Measurements from ENCODE around the gene TSPAN9. TPM values are rescaled to one million over a fixed set of nuclear protein-coding genes. Genes with fewer than 3 reads are reported as not detected.
A peak's percentile ranks its signal among the peaks of the same experiment; 100 is the strongest.

The TSPAN9 gene
- total RNA-seq, 4 donors from 2014 or later, result 27.9 to 49.1 (median 42.0) TPM

DNA sequence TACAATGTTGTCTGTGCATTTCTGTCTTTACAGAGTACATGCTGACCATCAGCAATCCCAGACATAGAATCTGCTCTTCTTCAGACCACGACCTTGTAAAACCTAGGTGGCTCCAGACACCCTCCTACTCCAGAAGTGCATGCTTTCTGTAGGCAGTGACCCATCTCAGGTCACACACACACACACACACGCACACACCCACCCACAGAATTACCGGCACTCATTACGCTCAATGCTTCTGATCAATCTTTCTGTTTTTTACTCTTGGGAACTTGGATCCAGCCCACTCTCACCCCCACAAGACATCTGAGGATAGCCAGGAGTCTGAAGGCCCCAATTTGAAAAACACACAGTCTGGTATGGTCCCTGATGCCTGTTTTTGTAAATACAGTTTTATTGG is 7.5 kb upstream of the TSPAN9 start:
- no peak overlapping the region for H3K4me3 ChIP-seq (ENCODE audit: low read depth, poor library complexity, severe bottlenecking)
- 89 to 94% methylated on average over 4 of the region's 4 CpGs for WGBS, 2 donors
- intact Hi-C loops (cut with DNase I; ENCODE audit: low total_unique reads), result loop anchor here (5.0 kb wide), 1 partner anchor 133 kb away; no protein-coding TSS in a partner anchor
- DNase-seq (ENCODE audit: low spot score in 2 of 2), result no peak
- TF ChIP-seq, protein P1, sequence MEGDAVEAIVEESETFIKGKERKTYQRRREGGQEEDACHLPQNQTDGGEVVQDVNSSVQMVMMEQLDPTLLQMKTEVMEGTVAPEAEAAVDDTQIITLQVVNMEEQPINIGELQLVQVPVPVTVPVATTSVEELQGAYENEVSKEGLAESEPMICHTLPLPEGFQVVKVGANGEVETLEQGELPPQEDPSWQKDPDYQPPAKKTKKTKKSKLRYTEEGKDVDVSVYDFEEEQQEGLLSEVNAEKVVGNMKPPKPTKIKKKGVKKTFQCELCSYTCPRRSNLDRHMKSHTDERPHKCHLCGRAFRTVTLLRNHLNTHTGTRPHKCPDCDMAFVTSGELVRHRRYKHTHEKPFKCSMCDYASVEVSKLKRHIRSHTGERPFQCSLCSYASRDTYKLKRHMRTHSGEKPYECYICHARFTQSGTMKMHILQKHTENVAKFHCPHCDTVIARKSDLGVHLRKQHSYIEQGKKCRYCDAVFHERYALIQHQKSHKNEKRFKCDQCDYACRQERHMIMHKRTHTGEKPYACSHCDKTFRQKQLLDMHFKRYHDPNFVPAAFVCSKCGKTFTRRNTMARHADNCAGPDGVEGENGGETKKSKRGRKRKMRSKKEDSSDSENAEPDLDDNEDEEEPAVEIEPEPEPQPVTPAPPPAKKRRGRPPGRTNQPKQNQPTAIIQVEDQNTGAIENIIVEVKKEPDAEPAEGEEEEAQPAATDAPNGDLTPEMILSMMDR (IDR thresholded peaks at IDR 0.05), result no peak
- no peak for TF ChIP-seq POLR2A (IDR thresholded peaks at IDR 0.05)

DNA sequence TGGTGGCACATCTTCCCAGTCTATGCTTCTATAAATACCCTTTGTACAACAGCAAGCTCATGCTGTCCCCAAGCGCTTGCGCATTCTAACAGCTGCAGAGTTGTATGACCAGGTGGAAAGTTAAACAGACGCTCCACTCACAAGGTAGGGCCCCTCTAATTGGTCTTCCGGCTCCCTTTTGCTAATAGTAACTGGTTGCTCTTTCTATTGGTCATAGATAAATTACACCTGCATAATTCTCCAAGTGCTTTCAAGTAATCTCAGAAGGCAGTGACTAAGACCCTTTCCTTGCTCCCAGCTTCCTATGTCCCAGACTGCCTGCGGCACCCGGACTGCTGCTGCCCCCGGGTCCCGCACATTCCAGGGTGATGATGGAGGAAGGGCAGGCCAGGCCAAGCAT is 6.1 kb upstream of the TSPAN9 start:
- 96 to 99% methylated on average over 8 of the region's 8 CpGs for WGBS, 2 donors
- H3K4me3 ChIP-seq (ENCODE audit: low read depth, poor library complexity, severe bottlenecking), result no peak overlapping the region
- intact Hi-C loops (cut with DNase I; ENCODE audit: low total_unique reads), result loop anchor here (5.0 kb wide), 1 partner anchor 131 kb away; no protein-coding TSS in a partner anchor
- DNase-seq (ENCODE audit: low spot score in 2 of 2), result no peak
- TF ChIP-seq, protein P1 (IDR thresholded peaks at IDR 0.05), result no peak
- TF ChIP-seq POLR2A (IDR thresholded peaks at IDR 0.05), result no peak

DNA sequence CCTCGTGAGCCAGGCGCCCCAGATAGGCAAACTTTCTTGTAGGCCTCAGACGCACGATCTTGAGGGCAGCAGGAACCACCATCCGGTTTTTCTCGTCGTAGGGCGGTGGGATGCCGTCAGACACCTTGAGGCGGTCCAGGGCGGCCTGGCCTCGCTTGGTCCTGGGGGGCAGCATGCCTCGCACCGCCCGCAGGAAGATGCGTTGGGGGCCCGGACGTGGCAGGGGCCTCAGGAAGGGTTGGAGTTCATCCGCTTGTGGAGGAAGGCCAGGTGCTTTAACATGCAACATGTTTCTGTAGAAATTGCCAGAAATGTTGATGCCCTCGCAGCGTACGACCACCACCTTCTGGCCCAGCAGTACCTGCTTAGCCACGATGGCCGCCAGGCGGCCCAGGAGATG is 5.5 kb upstream of the TSPAN9 start:
- 94 to 95% methylated on average over 25 of the region's 25 CpGs for WGBS, 2 donors

DNA sequence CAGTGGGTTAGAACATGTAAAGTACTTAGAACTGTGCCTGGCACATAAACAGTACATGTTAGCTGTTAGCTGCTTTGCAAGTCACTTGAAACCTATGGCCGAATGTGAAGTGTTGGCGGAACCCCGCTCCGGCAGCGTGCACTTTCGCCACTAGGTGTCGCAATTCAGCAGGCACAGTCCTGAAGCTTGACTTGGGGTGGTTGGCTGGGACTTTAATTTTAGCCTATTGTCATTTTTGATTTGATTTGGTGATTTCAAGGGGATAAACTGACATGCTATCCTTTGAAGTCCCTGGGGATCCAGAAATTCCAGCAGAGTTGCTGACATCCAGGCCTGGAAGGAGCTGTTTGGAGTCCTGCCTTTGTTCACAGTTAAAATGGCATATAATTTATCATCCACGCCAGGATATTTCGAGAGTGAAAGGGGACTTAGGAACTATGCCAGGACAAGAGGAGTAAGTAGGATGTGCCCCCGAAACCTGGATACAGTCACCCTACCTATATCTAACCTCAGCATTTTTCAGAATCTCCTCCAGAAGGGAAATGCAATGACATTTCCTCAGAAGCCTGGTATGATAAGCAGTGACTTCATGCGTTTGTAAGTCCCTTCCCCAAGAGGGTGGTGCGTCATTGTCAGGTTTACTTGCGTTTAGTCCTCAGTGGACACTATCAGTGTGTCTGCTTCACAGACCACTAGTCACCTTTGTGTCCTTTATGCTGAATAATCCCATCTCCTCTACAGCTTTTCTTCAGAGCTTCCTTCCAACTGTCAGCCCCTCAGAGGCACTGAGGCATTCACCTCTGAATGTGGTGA is 3.5 kb upstream of the TSPAN9 start:
- peak; percentile 83 to 98 for DNase-seq (ENCODE audit: low spot score in 2 of 2)
- WGBS, 2 donors, result 19% methylated on average over 13 of the region's 13 CpGs
- no peak overlapping the region for H3K4me3 ChIP-seq (ENCODE audit: low read depth, poor library complexity, severe bottlenecking)
- TF ChIP-seq POLR2A (IDR thresholded peaks at IDR 0.05), result no peak
- TF ChIP-seq, protein P1 (IDR thresholded peaks at IDR 0.05), result peak in 1 of 3 donors; percentile 82
- intact Hi-C loops (cut with DNase I; ENCODE audit: low total_unique reads), result loop anchor here (5.0 kb wide), 1 partner anchor 129 kb away; no protein-coding TSS in a partner anchor

More for the DNA sequence above, 5.5 kb upstream of the TSPAN9 start:
- TF ChIP-seq, protein P1 (IDR thresholded peaks at IDR 0.05), result no peak
- no peak for TF ChIP-seq POLR2A (IDR thresholded peaks at IDR 0.05)
- no peak overlapping the region for H3K4me3 ChIP-seq (ENCODE audit: low read depth, poor library complexity, severe bottlenecking)
- intact Hi-C loops (cut with DNase I; ENCODE audit: low total_unique reads), result loop anchor here (5.0 kb wide), 1 partner anchor 131 kb away; no protein-coding TSS in a partner anchor
- no peak for DNase-seq (ENCODE audit: low spot score in 2 of 2)

DNA sequence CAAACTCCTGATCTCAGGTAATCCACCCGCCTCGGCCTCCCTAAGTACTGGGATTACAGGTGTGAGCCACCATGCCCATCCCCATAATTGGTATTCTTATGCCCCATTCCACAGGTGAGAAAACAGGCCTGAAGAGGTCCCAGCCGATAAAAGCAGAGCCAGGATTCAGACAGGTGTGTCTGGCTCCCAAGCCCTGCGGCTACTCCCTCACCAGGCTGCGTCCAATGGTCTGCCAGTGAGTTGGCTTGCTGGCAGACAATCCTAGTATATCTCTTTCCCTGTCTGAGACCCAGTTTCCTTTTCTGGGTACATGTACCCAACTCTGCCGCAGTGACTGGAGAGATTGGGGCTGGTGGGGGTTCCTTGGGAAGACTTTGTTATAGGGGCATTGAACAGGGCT is 1.9 kb upstream of the TSPAN9 start:
- DNase-seq (ENCODE audit: low spot score in 2 of 2), result no peak
- no peak overlapping the region for H3K4me3 ChIP-seq (ENCODE audit: low read depth, poor library complexity, severe bottlenecking)
- 73 to 77% methylated on average over 6 of the region's 6 CpGs for WGBS, 2 donors
- TF ChIP-seq, protein P1 (IDR thresholded peaks at IDR 0.05), result no peak
- TF ChIP-seq POLR2A (IDR thresholded peaks at IDR 0.05), result no peak
- intact Hi-C loops (cut with DNase I; ENCODE audit: low total_unique reads), result no loop called here

All from lower leg skin (tissue), 4 donors.